Neural crest cell (in vitro differentiated cells): Measurements from ENCODE around the gene TADA2B. TPM values are rescaled to one million over a fixed set of nuclear protein-coding genes. Genes with fewer than 3 reads are reported as not detected.

Experiments
- DNase-seq: peaks from one replicate; pipeline ENCODE4 v3.0.0; 2021; ENCODE audit warnings: low read depth, mixed read lengths, low spot score
- H3K27ac Mint-ChIP-seq: one replicate; pipeline ENCODE4 v1.8.0; 2021; ENCODE audit warnings: mild to moderate bottlenecking, mixed read lengths; ENCODE audit not compliant: unreplicated experiment
- H3K27me3 Mint-ChIP-seq: 2 replicates; pipeline ENCODE4 v1.8.0; 2021; ENCODE audit warnings: low read depth, mild to moderate bottlenecking, mixed read lengths
- H3K36me3 Mint-ChIP-seq: 2 replicates; pipeline ENCODE4 v1.8.0; 2021; ENCODE audit warnings: low read depth, mild to moderate bottlenecking, mixed read lengths
- H3K4me1 Mint-ChIP-seq: 2 replicates; pipeline ENCODE4 v1.8.0; 2021; ENCODE audit warnings: mixed read lengths
- H3K4me3 Mint-ChIP-seq: one replicate; pipeline ENCODE4 v1.8.0; 2021; ENCODE audit warnings: mild to moderate bottlenecking, mixed read lengths
- H3K9me3 Mint-ChIP-seq: 2 replicates; pipeline ENCODE4 v1.8.0; 2021; ENCODE audit warnings: mixed read lengths
- total RNA-seq: library from RNA; stranded (reverse); gene quantifications from 2 replicates; pipeline ENCODE4 v1.2.1, GENCODE V29; 2021
- TF ChIP-seq, protein P1 (sequence below): fragments of 200-600 bp; sonication (generic); conservative IDR thresholded peaks from 2 replicates; pipeline ENCODE4 v1.5.0; 2021; ENCODE audit warnings: antibody characterized with exemption, mild to moderate bottlenecking

The TADA2B gene
- total RNA-seq, 1 donor from 2014 or later = 19.2 TPM

DNA sequence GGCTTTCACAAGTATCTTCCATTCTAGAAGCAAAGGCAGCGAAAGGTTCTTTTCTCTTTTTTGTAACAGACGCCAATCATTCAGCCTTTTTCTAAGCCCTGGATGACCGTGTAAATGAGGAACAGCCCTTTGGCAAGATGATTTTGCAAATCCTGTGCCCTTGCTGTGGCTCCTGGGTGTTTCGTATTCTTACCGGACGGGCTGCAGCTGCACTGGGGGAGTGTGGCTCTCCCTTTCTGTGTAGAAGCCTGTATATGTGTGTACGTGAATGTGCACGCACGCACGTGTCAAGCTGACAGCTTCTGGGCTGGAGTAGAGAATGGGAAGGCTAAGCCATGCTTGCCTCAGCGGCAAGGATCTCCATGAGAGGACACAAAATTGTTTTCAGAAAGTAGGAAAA is 16.5 kb downstream of the TADA2B start:
- TF ChIP-seq, protein P1, sequence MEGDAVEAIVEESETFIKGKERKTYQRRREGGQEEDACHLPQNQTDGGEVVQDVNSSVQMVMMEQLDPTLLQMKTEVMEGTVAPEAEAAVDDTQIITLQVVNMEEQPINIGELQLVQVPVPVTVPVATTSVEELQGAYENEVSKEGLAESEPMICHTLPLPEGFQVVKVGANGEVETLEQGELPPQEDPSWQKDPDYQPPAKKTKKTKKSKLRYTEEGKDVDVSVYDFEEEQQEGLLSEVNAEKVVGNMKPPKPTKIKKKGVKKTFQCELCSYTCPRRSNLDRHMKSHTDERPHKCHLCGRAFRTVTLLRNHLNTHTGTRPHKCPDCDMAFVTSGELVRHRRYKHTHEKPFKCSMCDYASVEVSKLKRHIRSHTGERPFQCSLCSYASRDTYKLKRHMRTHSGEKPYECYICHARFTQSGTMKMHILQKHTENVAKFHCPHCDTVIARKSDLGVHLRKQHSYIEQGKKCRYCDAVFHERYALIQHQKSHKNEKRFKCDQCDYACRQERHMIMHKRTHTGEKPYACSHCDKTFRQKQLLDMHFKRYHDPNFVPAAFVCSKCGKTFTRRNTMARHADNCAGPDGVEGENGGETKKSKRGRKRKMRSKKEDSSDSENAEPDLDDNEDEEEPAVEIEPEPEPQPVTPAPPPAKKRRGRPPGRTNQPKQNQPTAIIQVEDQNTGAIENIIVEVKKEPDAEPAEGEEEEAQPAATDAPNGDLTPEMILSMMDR = no peak
- H3K4me3 Mint-ChIP-seq = no peak overlapping the region
- H3K36me3 Mint-ChIP-seq = peaks cover 11% of the 10 kb centered on the region
- no peak for DNase-seq
- H3K9me3 Mint-ChIP-seq = no peaks in the 10 kb centered on the region
- H3K4me1 Mint-ChIP-seq = peaks cover 5% of the 10 kb centered on the region
- peak overlapping the region; percentile 92 for H3K27ac Mint-ChIP-seq
- no peaks in the 10 kb centered on the region for H3K27me3 Mint-ChIP-seq

DNA sequence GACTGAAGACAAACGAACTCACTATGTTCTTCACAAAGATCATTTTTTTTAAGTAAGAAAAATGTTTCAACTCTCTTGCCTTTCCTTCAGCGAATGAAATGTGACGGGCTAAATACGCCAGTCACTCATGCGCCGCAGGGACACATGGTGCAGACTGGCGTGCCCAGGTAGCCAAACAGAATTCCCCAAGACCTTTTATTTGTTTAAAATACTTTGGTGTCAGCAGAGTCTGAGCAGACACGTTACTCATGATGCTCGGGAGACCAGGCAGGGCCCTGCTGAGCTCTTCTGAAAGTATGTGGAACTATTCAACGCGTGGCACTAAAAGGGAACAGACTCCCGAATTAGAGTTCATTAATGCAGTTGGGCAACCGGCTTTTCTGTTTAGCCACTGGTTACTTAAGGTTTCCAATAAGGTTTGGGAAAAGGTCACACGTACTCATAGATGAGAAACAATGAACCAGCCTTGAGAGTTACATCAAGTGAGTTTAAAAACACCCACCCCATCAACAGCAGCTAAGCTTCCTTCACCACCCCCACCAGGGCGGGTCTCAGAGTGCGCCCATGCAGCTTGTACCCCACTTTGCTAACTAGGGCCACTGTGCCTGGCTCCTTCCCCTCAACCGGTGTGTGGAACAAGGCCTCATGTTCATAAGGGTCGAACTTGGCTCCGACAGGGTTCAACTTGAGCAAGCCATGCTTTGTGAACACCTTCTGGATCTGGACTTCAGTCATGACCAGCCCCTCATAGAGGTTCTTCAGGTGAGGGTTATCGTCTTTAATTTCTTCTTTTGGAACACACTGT is 17.4 kb downstream of the TADA2B start:
- Mint-ChIP-seq H3K27ac (no peak overlapping the region), H3K27me3 (no peaks in the 10 kb centered on the region)

DNA sequence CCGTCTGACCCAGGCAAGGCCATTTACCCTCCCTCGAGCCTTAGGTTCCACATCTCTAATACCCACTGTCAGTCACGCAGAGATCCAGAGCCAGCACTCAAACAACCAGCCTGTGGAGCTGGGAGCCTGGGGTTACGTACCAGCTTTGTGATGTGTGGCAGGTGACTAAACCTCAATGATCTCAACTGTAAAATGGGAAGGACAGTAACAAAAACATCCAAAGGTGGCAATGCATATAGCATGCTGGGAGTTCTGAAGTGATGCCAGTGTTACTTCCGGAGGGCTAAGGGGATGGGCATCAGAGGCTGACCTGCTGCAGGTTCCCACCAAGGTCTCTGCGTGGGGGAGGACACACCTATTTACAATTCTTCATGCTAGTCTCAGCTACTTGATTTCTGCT is 18.6 kb downstream of the TADA2B start:
- H3K9me3 Mint-ChIP-seq = no peaks in the 10 kb centered on the region
- H3K27me3 Mint-ChIP-seq = no peaks in the 10 kb centered on the region
- H3K27ac Mint-ChIP-seq = no peak overlapping the region
- TF ChIP-seq, protein P1 = no peak
- DNase-seq = no peak
- peaks cover 11% of the 10 kb centered on the region for H3K36me3 Mint-ChIP-seq
- H3K4me3 Mint-ChIP-seq = no peak overlapping the region
- H3K4me1 Mint-ChIP-seq = peaks cover 22% of the 10 kb centered on the region

More for the DNA sequence above, 17.4 kb downstream of the TADA2B start:
- Mint-ChIP-seq H3K36me3 (peaks cover 11% of the 10 kb centered on the region), H3K9me3 (no peaks in the 10 kb centered on the region), H3K4me1 (peaks cover 12% of the 10 kb centered on the region), H3K4me3 (no peak overlapping the region)
- TF ChIP-seq, protein P1 = no peak
- DNase-seq = no peak

DNA sequence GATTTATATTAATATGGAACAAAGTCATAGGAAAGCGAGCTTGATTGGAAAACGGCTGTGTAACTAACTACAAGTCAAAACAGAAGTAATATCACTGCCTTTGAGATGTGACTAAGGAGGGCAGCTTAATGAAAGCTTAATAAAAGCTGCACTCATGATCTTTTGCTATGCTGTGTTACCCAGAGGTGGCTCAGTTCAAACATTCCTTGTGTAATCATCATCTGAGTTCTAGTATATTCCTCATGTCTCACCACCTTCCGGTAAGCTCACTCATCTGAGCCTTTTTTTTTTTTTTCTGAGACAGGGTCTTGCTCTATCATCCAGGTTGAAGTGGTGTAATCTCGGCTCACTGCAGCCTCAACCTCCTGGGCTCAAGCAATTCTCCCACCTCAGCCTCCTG is 19.6 kb downstream of the TADA2B start:
- Mint-ChIP-seq H3K27ac (no peak overlapping the region), H3K4me3 (no peak overlapping the region), H3K4me1 (peaks cover 29% of the 10 kb centered on the region), H3K36me3 (peaks cover 9% of the 10 kb centered on the region), H3K9me3 (no peaks in the 10 kb centered on the region), H3K27me3 (no peaks in the 10 kb centered on the region)
- no peak for DNase-seq
- TF ChIP-seq, protein P1 = no peak

- peak overlapping the region; percentile 20 for H3K4me3 Mint-ChIP-seq
- TF ChIP-seq, protein P1 = no peak
These were observed 20.2 kb downstream of the TADA2B start for GRCh38 chr4:7063362-7063761.

More at GRCh38 chr4:7063362-7063761, 20.2 kb downstream of the TADA2B start:
- DNase-seq = no peak
- H3K9me3 Mint-ChIP-seq = no peaks in the 10 kb centered on the region
- no peaks in the 10 kb centered on the region for H3K27me3 Mint-ChIP-seq
- H3K36me3 Mint-ChIP-seq = peaks cover 12% of the 10 kb centered on the region
- H3K27ac Mint-ChIP-seq = no peak overlapping the region
- H3K4me1 Mint-ChIP-seq = peaks cover 33% of the 10 kb centered on the region
